MCF 10A (cell line): ENCODE data around the gene STK32B. TPM values are rescaled to one million over a fixed set of nuclear protein-coding genes. Genes with fewer than 3 reads are reported as not detected.

Experiments used
- BruUV-seq: library from RNA; stranded (reverse); fragments of 400-500 nt; replicated peaks from 2 replicates; lab custom pipeline; 2021; lab: Mats Ljungman, UMichigan
- CTCF ChIA-PET: fragments of 300-600 bp; sonication (Branson Sonifier 250); formaldehyde crosslinking; extraction: SDS; loops from one replicate; lab custom pipeline; 2021; ENCODE audit warnings: antibody characterized with exemption, inconsistent platforms; lab: Yijun Ruan, JAX
- POLR2A ChIA-PET: fragments of 300-600, 350-650 bp; sonication (Branson Sonifier 250); formaldehyde crosslinking; extraction: SDS; loops from one replicate; lab custom pipeline; 2020; ENCODE audit warnings: antibody characterized with exemption, inconsistent platforms; lab: Yijun Ruan, JAX
- DNase-seq: peaks from one replicate; pipeline ENCODE4 v3.0.0-alpha.2; 2018; ENCODE audit not compliant: unreplicated experiment
- H3K27ac Mint-ChIP-seq: one replicate; pipeline ENCODE4 v1.8.0; 2022; ENCODE audit warnings: mild to moderate bottlenecking, low read depth, mixed read lengths; ENCODE audit not compliant: unreplicated experiment
- H3K27me3 Mint-ChIP-seq: one replicate; pipeline ENCODE4 v1.8.0; 2022; ENCODE audit warnings: mixed read lengths; ENCODE audit not compliant: insufficient read depth, unreplicated experiment
- H3K36me3 Mint-ChIP-seq: one replicate; pipeline ENCODE4 v1.8.0; 2022; ENCODE audit warnings: mild to moderate bottlenecking, moderate library complexity, mixed read lengths; ENCODE audit not compliant: insufficient read depth, unreplicated experiment
- H3K4me1 Mint-ChIP-seq: one replicate; pipeline ENCODE4 v1.8.0; 2022; ENCODE audit warnings: mixed read lengths; ENCODE audit not compliant: insufficient read depth, unreplicated experiment
- H3K4me3 Mint-ChIP-seq: one replicate; pipeline ENCODE4 v1.8.0; 2022; ENCODE audit warnings: mild to moderate bottlenecking, moderate library complexity, mixed read lengths; ENCODE audit not compliant: unreplicated experiment
- H3K9me3 Mint-ChIP-seq: one replicate; pipeline ENCODE4 v1.8.0; 2022; ENCODE audit warnings: mixed read lengths; ENCODE audit not compliant: unreplicated experiment
- CTCF ChIP-seq: fragments of 200-600 bp; IDR thresholded peaks from one replicate; pipeline ENCODE4 v1.8.0; 2022; ENCODE audit warnings: antibody characterized with exemption, mild to moderate bottlenecking; ENCODE audit not compliant: unreplicated experiment
- intact Hi-C: fragments of 100-400 bp; cut with micrococcal nuclease; formaldehyde crosslinking; loops from 2 replicates; pipeline ENCODE4 v1.14.1; 2022
- total RNA-seq: library from RNA; stranded (reverse); gene quantifications from 2 replicates; pipeline ENCODE4 v1.2.3, GENCODE V29; 2022

The STK32B gene
- total RNA-seq, 1 experiment from 2014 or later, result not detected

GRCh38 chr4:5012244-5012898, 38.9 kb upstream of the STK32B start:
- Mint-ChIP-seq H3K27ac (no peak overlapping the region), H3K36me3 (no peaks in the 10 kb centered on the region), H3K9me3 (no peaks in the 10 kb centered on the region), H3K4me1 (no peaks in the 10 kb centered on the region), H3K4me3 (no peak overlapping the region), H3K27me3 (peaks cover 91% of the 10 kb centered on the region)
- CTCF ChIA-PET, result interaction anchor here (0.7 kb wide), 1 partner anchor 10 kb away, joined by 4 read pairs; no protein-coding TSS in a partner anchor
- intact Hi-C loops, result no loop called here
- TF ChIP-seq CTCF, result no peak
- no TSS peak for BruUV-seq
- DNase-seq, result no peak
- POLR2A ChIA-PET, result interaction anchor here (0.6 kb wide), 1 partner anchor 9 kb away, joined by 5 read pairs; no protein-coding TSS in a partner anchor

GRCh38 chr4:5012958-5013357, 38.3 kb upstream of the STK32B start:
- no peak overlapping the region for H3K4me3 Mint-ChIP-seq
- no peak overlapping the region for H3K27ac Mint-ChIP-seq
- H3K27me3 Mint-ChIP-seq, result peaks cover 85% of the 10 kb centered on the region
- CTCF ChIA-PET, result no interaction called here
- no peaks in the 10 kb centered on the region for H3K4me1 Mint-ChIP-seq
- intact Hi-C loops, result no loop called here
- TF ChIP-seq CTCF, result no peak
- H3K36me3 Mint-ChIP-seq, result no peaks in the 10 kb centered on the region
- DNase-seq, result no peak
- POLR2A ChIA-PET, result no interaction called here
- no peaks in the 10 kb centered on the region for H3K9me3 Mint-ChIP-seq
- BruUV-seq, result no TSS peak

GRCh38 chr4:5014007-5014682, 37.1 kb upstream of the STK32B start:
- H3K27ac Mint-ChIP-seq, result no peak overlapping the region
- no TSS peak for BruUV-seq
- DNase-seq, result no peak
- no peaks in the 10 kb centered on the region for H3K36me3 Mint-ChIP-seq
- no peak overlapping the region for H3K4me3 Mint-ChIP-seq
- peaks cover 73% of the 10 kb centered on the region for H3K27me3 Mint-ChIP-seq
- H3K4me1 Mint-ChIP-seq, result no peaks in the 10 kb centered on the region
- H3K9me3 Mint-ChIP-seq, result no peaks in the 10 kb centered on the region
- POLR2A ChIA-PET, result no interaction called here
- no peak for TF ChIP-seq CTCF
- CTCF ChIA-PET, result no interaction called here
- intact Hi-C loops, result no loop called here

GRCh38 chr4:5018096-5018495, 33.2 kb upstream of the STK32B start:
- intact Hi-C loops, result no loop called here
- ChIA-PET CTCF (interaction anchor here (0.6 to 1.0 kb wide), 6 partner anchors 9 to 1947 kb away, joined by 3 to 7 read pairs (median 3); no protein-coding TSS in a partner anchor), POLR2A (interaction anchor here (0.5 kb wide), 1 partner anchor 903 kb away, joined by 4 read pairs; no protein-coding TSS in a partner anchor)
- Mint-ChIP-seq H3K27ac (no peak overlapping the region), H3K36me3 (no peaks in the 10 kb centered on the region), H3K4me1 (no peaks in the 10 kb centered on the region), H3K4me3 (no peak overlapping the region), H3K9me3 (no peaks in the 10 kb centered on the region), H3K27me3 (peaks cover 38% of the 10 kb centered on the region)
- TF ChIP-seq CTCF, result peak; percentile 19
- BruUV-seq, result no TSS peak
- no peak for DNase-seq
